ENCODE results near the gene PXDC1.
"Not testable (repeated sequence)": the region's sequence is repeated elsewhere in the genome, so short reads cannot be mapped to it uniquely, and the experiment has no call there.

- not testable (repeated sequence) for TF ChIP-seq CTCF, POLR2A, EP300, POLR2AphosphoS5 (IDR thresholded peaks at IDR 0.05)
These were observed 20.9 kb upstream of the PXDC1 start for GRCh38 chr6:3772127-3772999.
